ENCODE measurements around the gene ZSCAN23.
A peak's percentile ranks its signal among the peaks of the same experiment; 100 is the strongest.
"Not testable (repeated sequence)": the region's sequence is repeated elsewhere in the genome, so short reads cannot be mapped to it uniquely, and the experiment has no call there.

Gene ZSCAN23

GRCh38 chr6:28443112-28443773, at the start of gene ZSCAN23:
ZSCAN23 (minus strand) TSS chr6:28443491; CDS start chr6:28436266, 7,225 bp downstream.
- DNase-seq, result peak; percentile 66

- no peak for DNase-seq
Measured at GRCh38 chr6:28491984-28492317, 48.7 kb upstream of the ZSCAN23 start.

GRCh38 chr6:28490205-28490890, 47.1 kb upstream of the ZSCAN23 start:
- no peak for DNase-seq

- DNase-seq, result peak; percentile 40
Measured at GRCh38 chr6:28489366-28490204, 46.3 kb upstream of the ZSCAN23 start.

- DNase-seq, result peak; percentile 23
Measured at GRCh38 chr6:28488916-28489365, 45.6 kb upstream of the ZSCAN23 start.

GRCh38 chr6:28486988-28487742, 43.9 kb upstream of the ZSCAN23 start:
- no peak for DNase-seq

GRCh38 chr6:28486533-28486932, 43.2 kb upstream of the ZSCAN23 start:
- no peak for DNase-seq

GRCh38 chr6:28485482-28485881, 42.2 kb upstream of the ZSCAN23 start:
- DNase-seq, result no peak

- DNase-seq, result no peak
Measured at GRCh38 chr6:28480253-28480932, 37.1 kb upstream of the ZSCAN23 start.

GRCh38 chr6:28478518-28478917, 35.2 kb upstream of the ZSCAN23 start:
- DNase-seq, result no peak

- peak; percentile 59 for DNase-seq
Measured at GRCh38 chr6:28474441-28475219, 31.3 kb upstream of the ZSCAN23 start.

GRCh38 chr6:28469153-28469745, 26.0 kb upstream of the ZSCAN23 start:
- DNase-seq, result not testable (repeated sequence)

- no peak for DNase-seq
Measured at GRCh38 chr6:28468056-28468455, 24.8 kb upstream of the ZSCAN23 start.

- DNase-seq, result no peak
Measured at GRCh38 chr6:28462401-28462800, 19.1 kb upstream of the ZSCAN23 start.

GRCh38 chr6:28458568-28458967, 15.3 kb upstream of the ZSCAN23 start:
- DNase-seq, result no peak

- no peak for DNase-seq
Measured at GRCh38 chr6:28449056-28449455, 5.8 kb upstream of the ZSCAN23 start.

- not testable (repeated sequence) for DNase-seq
Measured at GRCh38 chr6:28447512-28447906, 4.2 kb upstream of the ZSCAN23 start.

- DNase-seq, result no peak
Measured at GRCh38 chr6:28446818-28447511, 3.7 kb upstream of the ZSCAN23 start.

- DNase-seq, result not testable (repeated sequence)
Measured at GRCh38 chr6:28444759-28445158, 1.5 kb upstream of the ZSCAN23 start.

- DNase-seq, result no peak
Measured at GRCh38 chr6:28442586-28442985, 705 bp downstream of the ZSCAN23 start.

All from midbrain (tissue), 1 donor.